OCI-LY7 (cell line): Measurements from ENCODE around the gene ANO2.

Experiments
- EZH2phosphoT487 ChIP-seq: fragments of 200-600 bp; sonication (generic); IDR thresholded peaks from 2 replicates; pipeline ENCODE4 v1.6.1; 2018; ENCODE audit warnings: low read depth, borderline replicate concordance, mild to moderate bottlenecking, mixed run types, antibody characterized with exemption, low read length, moderate library complexity, mixed read lengths
- TF ChIP-seq, protein P1 (sequence below): fragments of 200-600 bp; sonication (generic); conservative IDR thresholded peaks from 2 replicates; pipeline ENCODE4 v1.5.1; 2014; ENCODE audit warnings: mild to moderate bottlenecking, antibody characterized with exemption, low read length, moderate library complexity, mixed read lengths

DNA sequence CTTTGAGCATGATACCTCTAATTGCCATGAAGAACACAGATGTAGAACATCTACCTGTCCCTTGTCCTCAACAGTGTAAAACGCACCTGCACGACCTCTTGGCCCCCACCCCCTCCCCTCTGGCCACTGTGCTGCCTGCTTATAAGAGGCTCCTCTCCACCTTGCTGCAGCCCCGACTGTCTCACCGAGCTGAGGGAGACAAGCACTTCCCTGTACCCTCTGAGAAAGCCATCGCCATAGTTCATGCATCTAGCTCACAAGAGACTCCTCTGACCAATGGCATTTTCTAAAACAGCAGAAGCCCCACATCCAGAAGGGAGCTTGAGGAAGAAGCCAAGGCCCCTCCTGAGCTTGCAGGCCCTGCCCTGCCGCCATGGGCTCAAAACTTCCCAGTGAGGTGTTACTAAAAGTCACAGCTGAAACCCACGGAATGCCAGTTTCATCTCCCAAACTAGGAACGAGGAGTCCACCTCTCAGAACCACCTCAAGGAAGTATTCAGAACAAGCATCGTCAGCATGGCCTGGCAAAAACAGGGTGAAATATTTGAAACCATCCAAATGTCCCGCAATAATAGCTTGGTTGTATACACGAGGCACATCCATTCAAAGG lies 21.5 kb upstream of the ANO2 start:
- TF ChIP-seq, protein P1, sequence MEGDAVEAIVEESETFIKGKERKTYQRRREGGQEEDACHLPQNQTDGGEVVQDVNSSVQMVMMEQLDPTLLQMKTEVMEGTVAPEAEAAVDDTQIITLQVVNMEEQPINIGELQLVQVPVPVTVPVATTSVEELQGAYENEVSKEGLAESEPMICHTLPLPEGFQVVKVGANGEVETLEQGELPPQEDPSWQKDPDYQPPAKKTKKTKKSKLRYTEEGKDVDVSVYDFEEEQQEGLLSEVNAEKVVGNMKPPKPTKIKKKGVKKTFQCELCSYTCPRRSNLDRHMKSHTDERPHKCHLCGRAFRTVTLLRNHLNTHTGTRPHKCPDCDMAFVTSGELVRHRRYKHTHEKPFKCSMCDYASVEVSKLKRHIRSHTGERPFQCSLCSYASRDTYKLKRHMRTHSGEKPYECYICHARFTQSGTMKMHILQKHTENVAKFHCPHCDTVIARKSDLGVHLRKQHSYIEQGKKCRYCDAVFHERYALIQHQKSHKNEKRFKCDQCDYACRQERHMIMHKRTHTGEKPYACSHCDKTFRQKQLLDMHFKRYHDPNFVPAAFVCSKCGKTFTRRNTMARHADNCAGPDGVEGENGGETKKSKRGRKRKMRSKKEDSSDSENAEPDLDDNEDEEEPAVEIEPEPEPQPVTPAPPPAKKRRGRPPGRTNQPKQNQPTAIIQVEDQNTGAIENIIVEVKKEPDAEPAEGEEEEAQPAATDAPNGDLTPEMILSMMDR, result no peak
- no peak for TF ChIP-seq EZH2phosphoT487
